HG03159 (cell line): ENCODE data around the gene PHLDA2.

Experiments
- ATAC-seq: cut with Tn5 transposase; IDR thresholded peaks from one replicate; pipeline ENCODE4 v1.9.1; 2021; ENCODE audit warnings: mild to moderate bottlenecking, moderate library complexity; ENCODE audit not compliant: unreplicated experiment

The PHLDA2 gene

DNA sequence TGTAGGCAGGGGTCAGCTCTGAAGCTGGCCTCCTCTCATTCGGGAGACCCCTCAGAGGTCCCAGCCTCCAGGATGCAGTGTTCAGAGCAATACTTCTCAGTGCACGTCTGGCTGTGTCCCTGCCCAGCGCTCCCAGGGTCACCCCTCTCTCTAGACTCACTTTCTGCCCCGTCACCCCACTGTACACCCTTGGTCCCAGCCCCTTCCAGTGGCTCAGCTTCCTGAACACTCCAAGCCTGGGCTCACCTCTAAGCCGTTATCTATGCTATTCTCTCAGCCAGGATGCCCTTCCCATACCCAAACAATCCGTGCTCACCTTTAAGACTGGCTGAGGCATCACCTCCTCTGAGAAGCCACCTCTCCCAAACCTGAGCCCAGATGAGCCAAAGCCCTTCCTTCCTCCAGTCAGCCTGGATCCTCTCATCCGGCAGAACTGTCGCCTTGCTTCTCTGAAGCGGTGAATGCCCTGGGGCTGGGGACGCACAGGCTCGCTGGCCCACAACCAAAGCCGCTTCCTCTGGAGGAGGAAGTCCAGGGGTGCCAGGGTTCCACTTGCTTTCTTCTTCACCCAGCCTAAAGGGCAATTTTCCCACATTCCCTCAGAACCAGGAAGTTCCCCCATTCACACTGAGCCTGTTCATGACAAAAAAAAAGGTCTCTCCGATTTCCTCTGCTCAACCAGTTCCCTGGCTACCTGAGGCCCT, 30.0 kb downstream of the PHLDA2 start:
- no peak for ATAC-seq

DNA sequence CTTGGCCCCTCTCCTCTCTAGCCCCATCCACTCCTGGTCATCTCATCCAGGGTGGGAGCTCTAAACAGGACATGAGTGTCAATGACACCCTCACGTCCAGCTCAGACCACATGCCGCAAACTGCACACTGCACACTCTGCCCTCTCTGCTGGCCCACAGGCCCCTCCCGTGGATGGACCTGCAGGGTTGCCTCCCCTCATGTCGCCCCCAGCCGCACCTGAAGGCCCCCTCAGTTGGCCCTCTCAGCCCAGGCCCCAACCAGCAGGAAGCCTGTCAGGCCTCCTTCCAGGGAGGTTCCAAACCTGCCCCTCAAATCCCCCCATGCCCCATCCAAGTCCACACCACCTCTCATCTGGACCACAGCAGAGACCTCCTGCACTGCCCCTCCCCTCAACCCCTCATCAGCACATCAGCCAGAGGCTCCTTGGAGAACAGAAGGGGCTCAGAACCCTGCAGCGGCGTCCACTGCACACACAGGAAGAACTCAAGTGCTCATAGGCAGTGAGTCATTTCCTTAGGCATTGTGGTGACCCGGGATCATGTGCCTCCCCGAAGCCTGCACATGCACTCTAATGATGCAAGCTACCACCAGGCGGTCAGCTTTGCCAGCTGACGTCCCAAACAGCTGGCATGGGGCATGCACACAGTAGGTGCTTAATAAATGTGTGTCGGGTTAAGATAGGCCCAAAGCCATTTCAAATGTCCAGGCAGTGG, 30.7 kb downstream of the PHLDA2 start:
- ATAC-seq, result no peak

DNA sequence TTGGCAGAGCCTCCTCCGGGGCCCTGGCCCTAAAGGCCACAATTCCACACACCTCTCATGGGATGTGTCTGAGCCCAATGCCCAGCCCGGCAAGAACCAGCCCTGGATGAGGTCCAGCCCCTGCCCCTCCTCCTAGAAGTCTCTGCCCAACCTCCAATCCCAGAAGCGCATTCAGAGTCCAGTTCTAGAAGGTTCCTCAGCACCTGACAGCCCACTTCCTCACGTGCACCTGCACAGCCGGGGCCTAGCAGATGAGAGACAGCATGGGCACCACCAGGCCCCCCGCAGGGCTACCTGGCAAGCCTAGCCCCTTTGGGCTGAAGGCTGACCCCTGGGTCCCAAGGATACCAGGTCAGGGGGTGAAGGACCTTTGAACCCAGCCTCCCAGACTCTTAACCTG, 32.2 kb downstream of the PHLDA2 start:
- no peak for ATAC-seq

DNA sequence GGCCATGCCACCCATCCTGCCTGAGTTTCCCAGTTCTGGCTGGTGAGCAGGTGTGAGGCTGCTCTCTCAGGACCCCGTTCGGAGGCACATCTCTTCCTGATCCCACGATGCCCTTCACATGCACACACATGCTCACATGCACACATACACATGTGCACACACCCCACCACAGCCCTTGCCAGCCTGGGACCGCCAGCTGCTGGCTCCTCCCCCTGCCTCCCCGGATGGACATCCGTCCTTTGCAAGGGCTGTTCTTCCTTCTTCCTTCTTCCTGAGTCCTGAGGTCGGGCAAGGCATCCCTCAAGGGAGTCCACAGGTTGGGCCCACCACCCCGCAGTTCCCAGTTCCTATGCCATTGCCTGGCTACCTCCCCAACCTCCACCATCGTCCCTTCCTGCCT, 33.2 kb downstream of the PHLDA2 start:
- no peak for ATAC-seq

DNA sequence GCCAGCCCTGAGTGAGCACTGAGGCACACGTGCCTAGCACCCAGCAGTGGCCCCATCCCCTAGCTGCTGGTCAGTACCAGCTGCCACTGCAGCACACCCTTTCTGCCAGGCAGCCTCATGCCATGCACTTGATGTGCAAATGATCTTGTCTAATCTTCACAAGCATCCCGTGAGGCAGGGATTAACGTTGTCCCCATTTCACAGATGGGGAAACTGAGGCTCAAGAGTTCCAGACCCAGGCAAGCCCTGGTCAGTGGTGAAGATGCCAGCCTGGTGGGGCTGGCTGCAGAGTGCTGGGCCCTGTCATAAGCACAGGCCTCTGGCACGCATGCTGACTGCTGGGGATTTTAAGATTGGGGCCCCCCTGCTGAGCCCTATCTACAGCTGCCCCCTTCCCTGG, 35.3 kb downstream of the PHLDA2 start:
- ATAC-seq, result no peak

DNA sequence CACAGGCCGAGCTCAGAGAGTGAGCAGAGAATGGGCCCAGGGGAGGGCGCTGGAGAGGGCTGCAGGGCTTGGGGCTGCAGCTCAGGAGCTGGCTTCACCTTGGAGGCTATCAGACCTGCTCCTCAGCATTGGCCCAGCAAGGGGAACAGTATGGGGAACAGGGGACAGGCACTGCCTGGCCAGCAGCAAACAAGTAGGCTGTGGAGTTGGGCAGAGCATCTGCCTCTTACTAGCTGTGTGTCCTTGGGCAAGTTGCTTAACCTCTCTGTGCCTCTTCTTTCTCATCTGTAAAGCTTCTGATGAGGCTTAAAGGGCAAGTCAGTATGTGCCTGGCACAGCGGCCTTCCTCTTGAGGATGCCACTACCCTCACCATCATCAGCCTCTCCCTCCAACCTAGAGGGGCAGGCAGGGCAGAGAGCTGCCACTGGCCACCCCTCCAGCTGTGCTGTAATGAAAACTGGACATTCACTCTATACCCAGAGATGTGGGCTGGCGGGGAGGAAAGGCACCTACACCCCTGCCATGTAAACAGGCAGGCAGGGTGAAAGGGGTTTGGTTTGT, 36.2 kb downstream of the PHLDA2 start:
- no peak for ATAC-seq

DNA sequence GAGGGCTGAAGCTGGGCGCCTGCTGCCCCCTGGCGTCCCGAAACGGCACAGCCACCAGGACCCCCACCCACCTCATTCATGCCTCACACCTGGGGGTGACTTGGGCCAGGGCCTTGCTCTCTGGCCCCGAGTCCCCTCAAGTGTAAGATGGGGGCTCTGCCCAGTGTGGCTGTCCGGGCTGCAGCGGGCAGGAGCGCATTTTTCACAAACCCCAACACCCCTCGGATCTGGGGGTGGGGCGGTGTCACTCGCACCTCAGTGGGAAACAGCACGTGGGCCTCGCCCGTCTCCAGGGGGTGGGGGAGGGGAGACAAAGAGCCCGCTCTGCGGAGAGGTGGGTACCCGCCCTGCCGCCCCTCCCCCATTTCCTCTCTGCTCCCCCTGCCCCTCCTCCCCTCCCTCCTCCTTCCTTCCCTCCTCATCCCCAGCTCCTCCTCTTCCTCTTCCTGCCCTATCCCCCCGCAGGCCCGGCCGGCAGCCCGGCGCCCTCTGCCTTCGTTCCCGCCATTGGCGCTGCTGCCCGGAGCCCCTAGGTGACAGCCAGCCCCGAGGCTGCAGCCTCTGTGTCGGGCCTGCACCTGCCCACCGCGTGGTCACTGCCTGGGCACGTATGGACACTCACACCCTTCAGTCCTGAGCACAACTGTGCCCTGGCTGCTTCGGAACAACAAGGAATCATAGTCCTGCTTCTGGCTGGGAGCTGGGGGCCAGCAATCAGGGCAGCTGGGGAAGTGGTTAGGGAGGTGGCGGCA, 36.8 kb downstream of the PHLDA2 start:
- ATAC-seq, result no peak

DNA sequence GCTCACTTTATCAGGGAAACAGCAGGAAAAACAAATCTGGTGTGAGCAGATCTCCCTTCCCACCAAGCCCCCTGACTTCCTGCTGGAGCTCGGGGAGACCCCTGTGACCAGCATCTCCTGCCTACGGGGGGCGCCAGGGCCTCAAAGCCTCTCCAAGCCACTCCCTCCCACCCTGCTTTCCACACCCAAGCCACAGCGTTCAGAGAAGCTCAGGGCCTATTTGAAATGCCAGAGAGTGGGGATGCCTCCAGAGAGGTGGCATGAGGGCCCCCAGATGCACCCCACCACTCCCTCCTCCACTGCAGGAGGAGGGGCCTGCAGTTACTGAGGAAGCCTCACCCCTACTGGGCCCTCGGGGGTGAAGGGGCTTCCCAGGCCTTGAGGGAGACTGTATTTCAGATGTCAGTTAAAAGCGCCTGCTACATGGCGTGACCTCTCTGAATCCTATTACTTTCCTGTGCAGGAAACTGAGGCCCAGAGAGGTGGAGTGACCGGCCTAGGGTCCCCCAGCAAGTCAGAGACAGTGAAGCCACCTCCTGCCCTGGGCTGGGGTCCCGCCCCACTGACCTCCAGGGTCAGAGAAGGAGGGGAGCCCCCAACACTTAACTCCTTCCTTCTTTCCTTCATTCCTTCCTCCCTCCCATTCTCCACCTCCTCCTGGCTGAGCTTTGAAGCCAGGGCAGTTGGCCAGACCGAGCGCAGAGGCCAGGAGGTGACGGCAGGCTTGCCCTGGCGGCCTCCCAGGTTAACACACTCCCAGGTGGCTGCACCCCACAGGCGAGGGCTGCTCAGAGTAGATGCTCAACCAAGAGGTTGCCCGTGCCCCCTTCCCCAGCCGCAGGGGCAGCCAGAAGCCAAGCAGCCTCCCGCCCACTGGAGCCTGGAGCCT, 37.6 kb downstream of the PHLDA2 start:
- ATAC-seq, result no peak

DNA sequence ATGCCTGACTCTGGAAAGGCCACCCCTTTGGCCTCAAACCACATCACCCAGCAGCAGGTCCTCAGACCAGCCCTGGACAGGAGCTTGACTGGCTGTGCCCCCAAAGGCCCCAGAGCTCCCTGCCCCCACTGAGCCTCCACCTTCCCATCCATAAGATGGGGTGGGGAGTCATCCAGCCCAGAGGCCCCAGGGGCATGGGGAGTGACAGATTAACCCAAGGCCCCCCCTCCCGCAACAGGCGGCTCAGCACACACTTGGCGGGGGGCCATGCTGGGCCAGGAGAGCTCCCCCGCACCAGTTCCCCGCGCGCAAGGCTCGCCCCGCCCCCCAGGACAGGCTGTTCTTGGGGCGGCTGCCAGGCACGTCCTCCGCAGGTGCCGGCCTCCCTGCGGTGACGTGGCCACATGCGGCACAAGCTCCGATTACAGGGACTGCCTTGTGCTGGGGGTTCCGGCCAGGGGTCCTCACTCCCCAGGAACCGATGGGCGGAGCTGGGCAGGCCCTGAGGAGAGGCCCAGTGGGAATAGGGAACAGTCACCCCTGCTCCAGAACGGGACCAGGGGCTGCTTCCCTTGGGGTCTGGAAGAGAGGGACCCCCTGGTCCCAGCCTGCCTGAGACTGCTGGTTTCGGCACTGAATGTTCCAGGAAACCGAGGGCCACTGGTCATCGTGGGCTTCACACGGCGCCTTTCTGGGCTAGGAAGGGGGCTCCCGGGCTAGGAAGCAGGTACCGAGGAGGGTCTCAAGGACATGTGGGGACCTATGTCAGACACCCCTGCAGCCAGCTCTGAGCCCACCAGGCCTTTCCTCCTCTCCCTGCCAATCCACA, 38.5 kb downstream of the PHLDA2 start:
- ATAC-seq, result no peak

DNA sequence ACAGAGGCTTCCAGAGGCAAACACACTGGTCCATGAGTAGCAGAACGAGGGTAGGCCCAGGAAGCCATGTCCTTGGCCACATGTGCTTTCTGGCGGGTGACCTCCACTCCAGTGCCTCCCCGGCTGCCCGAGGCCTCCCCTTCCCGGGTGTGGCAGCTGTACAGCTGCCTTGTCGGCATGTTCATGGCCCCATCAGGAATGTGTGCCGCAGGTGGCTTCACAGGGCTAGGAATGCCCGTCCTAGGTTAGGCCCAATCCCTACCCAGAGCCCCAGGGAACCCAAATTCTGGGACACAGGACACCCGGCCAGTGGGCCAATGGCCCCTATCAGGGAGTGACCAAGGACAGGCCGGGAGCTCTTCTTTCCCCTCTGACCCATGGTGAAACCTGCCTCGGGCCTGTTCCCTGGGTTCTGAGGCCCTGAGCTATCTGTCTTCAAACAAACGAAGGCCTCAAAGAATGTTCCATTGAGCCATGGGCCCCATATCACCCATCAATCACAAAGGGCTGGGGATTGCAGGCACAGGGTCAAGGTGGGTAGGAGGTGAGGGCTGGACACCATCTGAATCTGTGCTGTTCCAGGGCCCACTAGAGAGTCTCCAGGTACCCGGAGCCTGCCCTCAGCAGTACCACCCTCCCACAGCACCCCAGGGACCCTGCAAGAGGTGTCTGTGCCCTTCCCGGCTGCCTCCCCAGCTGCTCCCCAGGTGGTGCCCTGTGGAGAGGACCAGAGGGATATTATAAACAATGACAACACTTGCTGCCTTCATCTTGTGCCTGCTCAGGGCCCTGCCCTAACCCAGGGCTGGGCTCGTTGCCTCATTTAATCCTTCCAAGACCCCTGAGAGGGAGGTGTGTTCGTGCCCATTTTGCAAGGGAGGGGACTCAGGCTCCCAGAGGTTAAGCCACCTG, 39.6 kb downstream of the PHLDA2 start:
- no peak for ATAC-seq

DNA sequence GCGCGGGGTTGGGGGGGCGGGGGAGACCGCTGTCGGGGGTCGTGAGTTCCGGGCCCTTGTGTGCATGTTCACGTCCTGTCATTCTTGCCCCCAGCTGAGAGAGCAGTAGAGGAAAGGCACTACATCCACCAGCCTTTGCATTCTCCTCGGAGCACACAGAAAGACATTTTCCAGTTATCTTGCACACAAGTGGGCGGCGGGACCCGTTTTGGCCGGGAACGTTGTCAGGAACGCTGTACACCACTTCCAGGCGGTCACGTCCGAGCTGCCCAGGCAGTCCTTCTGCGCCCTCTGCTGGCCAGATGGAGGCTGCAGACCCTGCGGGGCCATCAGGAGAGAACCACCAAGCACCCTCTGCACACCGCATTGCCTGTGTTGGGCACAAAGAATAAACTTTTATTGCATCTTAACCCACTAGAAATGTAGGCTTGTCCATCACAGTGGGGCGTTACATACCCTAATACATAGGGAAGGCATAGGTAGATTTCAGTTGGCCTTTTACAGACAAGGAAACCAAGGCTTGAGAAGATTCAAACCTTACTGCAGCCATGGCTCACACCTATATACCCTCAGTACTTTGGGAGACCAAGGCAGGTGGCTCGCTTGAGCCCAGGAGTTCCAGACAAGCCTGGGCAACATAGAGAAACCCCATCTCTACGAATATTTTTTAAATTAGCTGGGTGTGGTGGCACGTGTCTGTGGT, 40.8 kb downstream of the PHLDA2 start:
- no peak for ATAC-seq

DNA sequence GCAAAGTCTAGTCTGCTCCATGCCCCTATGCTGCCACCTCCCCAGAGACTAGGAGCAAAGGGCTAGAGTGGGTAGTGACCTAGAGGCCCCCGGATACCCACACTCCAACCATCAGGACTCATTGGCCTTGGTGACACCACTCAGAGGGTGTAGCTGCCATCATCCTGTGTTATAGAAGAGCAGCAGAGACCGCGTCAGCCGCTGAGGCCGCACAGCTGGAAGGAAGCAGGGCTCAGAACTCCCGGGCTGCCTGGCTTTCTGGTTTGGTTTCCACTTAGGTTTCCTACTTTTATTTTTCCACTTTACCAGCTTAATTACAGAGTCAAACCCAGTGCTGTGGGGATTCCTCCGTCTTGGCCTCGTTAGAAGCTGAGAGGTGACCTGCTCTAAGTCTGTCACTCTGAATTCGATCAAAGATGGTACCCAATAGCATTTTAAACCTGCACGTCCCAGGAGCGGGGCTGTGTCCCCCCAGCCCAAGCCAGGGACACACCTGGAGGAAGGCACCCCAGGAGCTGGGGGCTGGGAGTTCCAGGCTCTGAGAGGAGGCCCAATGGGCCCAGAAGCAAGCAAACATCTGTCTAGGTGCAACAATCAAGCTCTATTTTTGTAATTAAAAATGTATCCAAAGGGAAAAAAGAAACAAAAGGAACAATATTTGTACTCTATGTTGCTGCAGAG, 41.6 kb downstream of the PHLDA2 start:
- no peak for ATAC-seq

DNA sequence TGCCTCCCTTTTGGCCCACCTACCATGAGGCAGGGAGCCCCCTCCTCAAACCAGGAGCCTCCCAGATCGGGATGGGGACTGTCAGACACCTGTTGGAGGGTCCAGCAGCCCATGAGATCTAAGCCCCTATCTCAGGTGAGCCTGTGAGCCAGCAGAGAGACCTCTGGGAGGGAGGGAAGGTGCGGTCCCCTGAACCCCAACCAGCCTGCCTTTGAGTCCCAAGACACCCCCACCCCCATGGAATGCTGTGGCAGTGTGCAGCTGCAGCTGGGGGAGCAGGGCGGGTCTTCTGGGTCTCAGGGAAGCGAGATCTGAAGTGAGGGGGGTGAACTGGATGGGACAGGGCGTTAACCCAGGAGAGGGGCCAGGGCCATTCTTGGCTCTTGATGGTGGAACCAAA, 42.3 kb downstream of the PHLDA2 start:
- ATAC-seq, result no peak

DNA sequence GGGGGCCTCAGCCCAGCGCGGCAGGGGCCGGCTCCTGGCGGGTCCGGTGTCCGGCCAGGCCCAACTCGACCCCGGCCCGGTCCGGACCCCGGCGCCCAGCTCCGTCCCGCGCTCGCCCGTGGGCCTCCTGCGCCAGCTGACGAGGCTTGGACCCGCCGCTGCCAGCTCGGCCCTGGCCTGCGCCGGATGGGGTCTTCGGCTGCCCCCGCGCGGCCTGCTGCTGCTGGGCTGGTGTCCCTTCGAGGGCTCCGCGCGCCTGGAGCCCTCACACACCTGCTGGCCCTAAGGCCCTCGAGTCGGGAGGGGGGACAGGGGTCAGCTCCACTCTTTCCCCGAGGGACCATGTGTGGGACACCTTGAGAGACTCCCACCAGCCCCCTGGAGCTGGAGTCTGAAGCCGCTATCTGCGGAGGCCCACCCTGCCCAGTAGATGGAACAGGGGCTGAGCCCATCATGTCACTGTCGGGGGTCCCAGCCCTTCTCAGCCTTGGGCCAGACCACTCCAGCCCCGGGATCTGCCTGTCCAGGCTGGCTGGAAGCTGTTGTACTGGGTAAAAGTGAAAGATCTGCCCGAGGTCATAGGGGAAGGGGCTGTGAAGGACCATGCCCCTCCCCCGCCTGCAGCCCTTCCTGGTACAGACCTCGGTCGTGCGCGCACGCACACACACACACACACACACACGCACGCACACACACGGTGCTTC, 42.9 kb downstream of the PHLDA2 start:
- peak; percentile 8 for ATAC-seq

DNA sequence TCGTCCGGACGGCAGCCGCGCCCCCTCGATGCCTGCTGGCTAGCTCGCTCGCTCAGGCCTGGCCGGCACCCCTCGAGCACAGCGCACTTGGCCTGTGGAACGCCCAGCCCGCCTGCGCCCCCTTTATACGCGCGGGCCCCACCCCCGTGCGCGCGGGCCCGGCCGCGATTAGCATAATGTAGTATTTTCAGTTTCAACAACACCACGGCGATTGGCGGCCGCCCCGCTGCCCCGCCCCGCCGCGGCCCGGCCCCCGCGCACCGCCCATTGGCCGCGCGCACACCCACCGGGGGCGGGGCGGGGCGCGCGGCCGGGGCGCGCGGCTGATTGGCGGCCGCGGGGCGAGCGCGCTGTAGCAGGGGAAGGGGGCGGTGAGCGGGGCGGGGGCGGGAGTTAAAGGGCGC, 43.5 kb downstream of the PHLDA2 start, which contains the start of gene CDKN1C:
Gene CDKN1C (minus strand): TSS at position 98 of the 404 bp plus-strand sequence. CDS start 319 bp downstream, outside the sequence.
- peak; percentile 82 for ATAC-seq

DNA sequence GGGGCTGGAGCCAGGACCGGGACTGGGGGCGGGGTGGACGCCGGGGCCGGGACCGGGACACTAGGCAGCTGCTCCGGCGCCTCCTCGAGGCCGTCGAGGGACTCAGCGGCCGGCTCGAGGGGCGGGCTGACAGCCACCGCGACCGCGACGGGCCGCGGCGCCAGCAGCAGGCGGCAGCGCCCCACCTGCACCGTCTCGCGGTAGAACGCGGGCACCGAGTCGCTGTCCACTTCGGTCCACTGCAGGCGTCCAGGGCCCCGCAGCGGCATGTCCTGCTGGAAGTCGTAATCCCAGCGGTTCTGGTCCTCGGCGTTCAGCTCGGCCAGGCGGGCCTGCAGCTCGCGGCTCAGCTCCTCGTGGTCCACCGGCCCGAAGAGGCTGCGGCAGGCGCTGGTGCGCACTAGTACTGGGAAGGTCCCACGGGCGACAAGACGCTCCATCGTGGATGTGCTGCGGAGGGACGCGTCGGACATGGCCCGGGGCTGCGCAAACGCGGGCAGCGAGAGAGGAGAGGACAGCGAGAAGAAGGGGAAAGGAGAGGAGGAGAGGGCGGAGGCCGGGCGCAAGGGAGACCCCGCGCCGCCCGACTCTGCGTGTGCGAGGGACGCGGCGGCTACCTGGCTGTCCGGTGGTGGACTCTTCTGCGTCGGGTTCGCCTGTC, 44.1 kb downstream of the PHLDA2 start:
- ATAC-seq, result no peak
